Osteoblast (primary cell): Measurements from ENCODE around the gene UQCC3. TPM values are rescaled to one million over a fixed set of nuclear protein-coding genes. Genes with fewer than 3 reads are reported as not detected.
"Not testable (repeated sequence)": the region's sequence is repeated elsewhere in the genome, so short reads cannot be mapped to it uniquely, and the experiment has no call there.

Source experiments
- DNase-seq: peaks from one replicate; pipeline ENCODE4 v3.0.0; 2011; ENCODE audit warnings: low spot score, mixed read lengths; ENCODE audit not compliant: insufficient read length; ENCODE audit errors: missing footprints
- H2AFZ ChIP-seq: 2 replicates; pipeline ENCODE4 v1.6.0; 2011; ENCODE audit warnings: mild to moderate bottlenecking, low read length
- H3K27ac ChIP-seq: 2 replicates; pipeline ENCODE4 v1.5.1; 2011; ENCODE audit warnings: mild to moderate bottlenecking, low read depth, low read length, moderate library complexity
- H3K27me3 ChIP-seq: 2 replicates; pipeline ENCODE4 v1.6.0; 2012; ENCODE audit warnings: mild to moderate bottlenecking, control low read depth, inconsistent platforms, low read length, moderate library complexity; ENCODE audit not compliant: insufficient read depth
- H3K36me3 ChIP-seq: 2 replicates; pipeline ENCODE4 v1.5.1; 2011; ENCODE audit warnings: mild to moderate bottlenecking, low read length, control low read depth, moderate library complexity; ENCODE audit not compliant: insufficient read depth
- H3K4me1 ChIP-seq: 2 replicates; pipeline ENCODE4 v1.5.1; 2011; ENCODE audit warnings: mild to moderate bottlenecking, low read length, control low read depth, moderate library complexity; ENCODE audit not compliant: insufficient read depth
- H3K4me2 ChIP-seq: 2 replicates; pipeline ENCODE4 v1.6.0; 2011; ENCODE audit warnings: mild to moderate bottlenecking, low read length; ENCODE audit not compliant: insufficient read depth
- H3K4me3 ChIP-seq: fragments of 200-600 bp; sonication (generic); 3 replicates; pipeline ENCODE4 v1.5.1; 2012; ENCODE audit warnings: mild to moderate bottlenecking, low read length, inconsistent platforms; ENCODE audit not compliant: insufficient read depth
- H3K79me2 ChIP-seq: 2 replicates; pipeline ENCODE4 v1.6.0; 2012; ENCODE audit warnings: mild to moderate bottlenecking, low read length, control low read depth, inconsistent platforms; ENCODE audit not compliant: insufficient read depth
- H3K9me3 ChIP-seq: 2 replicates; pipeline ENCODE4 v1.5.1; 2011; ENCODE audit warnings: low read depth, low read length, control low read depth
- H4K20me1 ChIP-seq: 2 replicates; pipeline ENCODE4 v1.6.0; 2012; ENCODE audit warnings: mild to moderate bottlenecking, low read length, control low read depth; ENCODE audit not compliant: insufficient read depth
- total RNA-seq: library from RNA; depleted of rRNA; stranded (reverse); fragments of >200 nt; gene quantifications from 2 replicates; pipeline ENCODE4 v1.2.3, GENCODE V29; 2012
- TF ChIP-seq, protein P1 (sequence below): IDR thresholded peaks from 2 replicates; pipeline ENCODE4 v1.5.1; 2011; ENCODE audit warnings: mild to moderate bottlenecking, low read depth, low read length, moderate library complexity; ENCODE audit errors: extremely low read depth

Gene UQCC3
- total RNA-seq, 1 donor = 5.8 TPM

DNA sequence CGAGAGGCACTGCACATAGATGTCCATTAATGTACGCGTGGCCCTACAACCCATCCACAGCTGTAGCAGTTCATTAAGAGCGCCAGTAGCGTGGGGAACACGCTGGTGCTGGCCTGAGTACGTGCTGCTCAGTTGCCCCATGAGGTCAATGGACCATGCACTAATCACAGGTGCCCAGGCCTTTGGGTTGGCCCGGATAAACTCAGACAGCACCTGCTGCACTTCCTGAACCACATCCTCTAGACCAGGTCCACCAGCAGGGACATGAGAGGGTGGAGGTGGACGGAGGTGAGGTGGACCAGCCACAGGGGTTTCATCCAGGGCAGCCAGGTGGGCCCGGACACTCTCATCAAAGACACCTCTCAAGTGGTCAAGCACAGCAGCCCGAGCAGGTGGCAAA, 22.0 kb upstream of the UQCC3 start:
- Histone ChIP-seq H3K4me3 (no peak overlapping the region), H4K20me1 (peaks cover 21% of the 10 kb centered on the region), H3K27me3 (no peaks in the 10 kb centered on the region), H3K79me2 (peaks cover 52% of the 10 kb centered on the region), H3K36me3 (peaks cover 20% of the 10 kb centered on the region), H3K27ac (no peak overlapping the region), H3K4me1 (peaks cover 23% of the 10 kb centered on the region), H2AFZ (no peak overlapping the region), H3K4me2 (no peak overlapping the region), H3K9me3 (no peaks in the 10 kb centered on the region)
- TF ChIP-seq, protein P1, sequence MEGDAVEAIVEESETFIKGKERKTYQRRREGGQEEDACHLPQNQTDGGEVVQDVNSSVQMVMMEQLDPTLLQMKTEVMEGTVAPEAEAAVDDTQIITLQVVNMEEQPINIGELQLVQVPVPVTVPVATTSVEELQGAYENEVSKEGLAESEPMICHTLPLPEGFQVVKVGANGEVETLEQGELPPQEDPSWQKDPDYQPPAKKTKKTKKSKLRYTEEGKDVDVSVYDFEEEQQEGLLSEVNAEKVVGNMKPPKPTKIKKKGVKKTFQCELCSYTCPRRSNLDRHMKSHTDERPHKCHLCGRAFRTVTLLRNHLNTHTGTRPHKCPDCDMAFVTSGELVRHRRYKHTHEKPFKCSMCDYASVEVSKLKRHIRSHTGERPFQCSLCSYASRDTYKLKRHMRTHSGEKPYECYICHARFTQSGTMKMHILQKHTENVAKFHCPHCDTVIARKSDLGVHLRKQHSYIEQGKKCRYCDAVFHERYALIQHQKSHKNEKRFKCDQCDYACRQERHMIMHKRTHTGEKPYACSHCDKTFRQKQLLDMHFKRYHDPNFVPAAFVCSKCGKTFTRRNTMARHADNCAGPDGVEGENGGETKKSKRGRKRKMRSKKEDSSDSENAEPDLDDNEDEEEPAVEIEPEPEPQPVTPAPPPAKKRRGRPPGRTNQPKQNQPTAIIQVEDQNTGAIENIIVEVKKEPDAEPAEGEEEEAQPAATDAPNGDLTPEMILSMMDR = no peak
- DNase-seq = no peak

DNA sequence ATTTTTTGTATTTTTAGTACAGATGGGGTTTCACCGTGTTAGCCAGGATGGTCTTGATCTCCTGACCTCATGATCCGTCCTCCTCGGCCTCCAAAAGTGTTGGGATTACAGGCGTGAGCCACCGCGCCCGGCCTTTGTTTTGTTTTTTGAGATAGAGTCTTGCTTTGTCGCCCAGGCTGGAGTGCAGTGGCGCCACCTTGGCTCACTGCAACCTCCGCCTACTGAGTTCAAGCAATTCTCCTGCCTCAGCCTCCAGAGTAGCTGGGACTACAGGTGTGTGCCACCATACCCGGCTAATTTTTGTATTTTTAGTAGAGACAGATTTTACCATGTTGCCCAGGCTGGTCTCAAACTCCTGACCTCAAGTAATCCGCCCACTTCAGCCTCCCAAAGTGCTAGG, 21.2 kb upstream of the UQCC3 start:
- H3K27me3 ChIP-seq, H3K9me3 ChIP-seq, H3K27ac ChIP-seq, H2AFZ ChIP-seq, H3K4me3 ChIP-seq, H3K4me2 ChIP-seq, DNase-seq: not testable (repeated sequence)
- peaks cover 45% of the 10 kb centered on the region for H3K79me2 ChIP-seq
- H3K4me1 ChIP-seq = peaks cover 20% of the 10 kb centered on the region
- peaks cover 19% of the 10 kb centered on the region for H4K20me1 ChIP-seq
- H3K36me3 ChIP-seq = peaks cover 19% of the 10 kb centered on the region

DNA sequence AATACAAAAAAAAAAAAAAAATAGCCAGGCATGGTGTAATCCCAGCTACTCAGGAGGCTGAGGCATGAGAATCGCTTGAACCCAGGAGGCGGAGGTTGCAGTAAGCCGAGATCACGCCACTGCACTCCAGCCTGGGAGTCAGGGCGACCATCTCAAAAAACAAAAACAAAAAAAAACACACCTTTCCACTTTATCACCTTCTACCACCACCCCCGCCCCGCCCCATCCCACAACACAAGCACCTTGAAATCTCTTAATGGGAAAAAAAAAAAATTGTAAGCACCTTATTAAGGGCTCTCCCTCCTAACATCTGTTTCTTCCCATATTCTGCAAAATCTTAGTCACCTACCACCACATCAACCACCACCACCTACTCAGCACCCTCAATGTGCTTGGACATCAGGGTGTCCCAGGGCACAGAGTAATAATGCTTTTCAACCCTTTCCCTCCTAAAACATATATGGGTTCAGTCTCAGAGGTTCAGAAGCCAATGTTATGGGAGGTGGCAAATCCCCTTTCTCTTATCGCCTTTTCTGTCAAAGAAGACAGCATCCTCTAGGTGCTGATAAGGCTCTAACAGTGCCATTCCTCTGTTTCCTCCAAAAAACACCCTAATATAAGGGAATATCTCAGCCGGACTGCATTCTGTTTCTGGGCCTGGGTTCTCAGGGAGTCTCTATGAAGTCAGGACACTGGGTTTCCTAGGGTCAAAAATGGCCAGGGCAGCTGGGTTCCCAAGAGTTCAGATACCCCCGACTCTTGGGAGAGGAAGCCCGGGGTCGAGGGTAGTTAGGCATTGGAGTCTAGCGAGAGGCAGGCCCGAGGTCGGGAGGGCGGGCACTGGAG, 19.1 kb upstream of the UQCC3 start:
- Histone ChIP-seq H3K9me3 (no peaks in the 10 kb centered on the region), H2AFZ (peak overlapping the region; percentile 99), H3K79me2 (peaks cover 33% of the 10 kb centered on the region), H3K27ac (peak overlapping the region; percentile 88), H3K4me1 (peaks cover 13% of the 10 kb centered on the region), H3K4me3 (peak overlapping the region; percentile 96), H3K4me2 (peak overlapping the region; percentile 94), H3K36me3 (peaks cover 19% of the 10 kb centered on the region), H4K20me1 (peaks cover 4% of the 10 kb centered on the region), H3K27me3 (no peaks in the 10 kb centered on the region)
- TF ChIP-seq, protein P1 = no peak
- DNase-seq = peak; percentile 41

DNA sequence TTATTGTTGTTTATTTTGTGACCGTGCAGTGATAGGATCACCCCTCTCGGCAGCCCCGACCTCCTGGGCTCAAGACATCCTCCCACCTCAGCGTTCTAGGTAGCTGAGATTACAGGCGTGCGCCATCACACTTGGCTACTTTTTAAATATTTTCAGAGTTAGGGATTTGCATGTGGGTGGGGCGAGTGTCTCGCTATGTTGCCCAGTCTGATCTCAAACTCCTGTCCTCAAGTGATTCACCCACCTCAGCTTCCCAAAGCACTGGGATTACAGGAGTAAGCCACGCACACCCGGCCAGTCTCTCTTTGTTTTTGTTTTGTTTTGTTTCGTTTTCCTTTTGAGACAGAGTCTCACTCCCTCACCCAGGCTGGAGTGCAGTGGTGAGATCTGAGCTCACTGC, 17.2 kb upstream of the UQCC3 start:
- Histone ChIP-seq H3K36me3 (peaks cover 6% of the 10 kb centered on the region), H3K4me3 (no peak overlapping the region), H2AFZ (peak overlapping the region; percentile 27), H3K4me2 (no peak overlapping the region), H3K27me3 (no peaks in the 10 kb centered on the region), H3K27ac (no peak overlapping the region), H3K9me3 (no peaks in the 10 kb centered on the region), H3K4me1 (peaks cover 13% of the 10 kb centered on the region), H4K20me1 (no peaks in the 10 kb centered on the region), H3K79me2 (peaks cover 32% of the 10 kb centered on the region)
- TF ChIP-seq, protein P1 = no peak
- DNase-seq = no peak
